ENCODE data around the gene TSACC. TPM values are rescaled to one million over a fixed set of nuclear protein-coding genes. Genes with fewer than 3 reads are reported as not detected.
A peak's percentile ranks its signal among the peaks of the same experiment; 100 is the strongest.
"Not testable (repeated sequence)": the region's sequence is repeated elsewhere in the genome, so short reads cannot be mapped to it uniquely, and the experiment has no call there.

TSACC gene
- 1 to 10 TPM in 3 of 10 donors, under 1 TPM in 7; 0.31 to 1.8 (median 0.81) TPM for polyA plus RNA-seq (ENCODE audit: insufficient read length in 10 of 10)
- long read RNA-seq, donor 1, result 0 reads
- long read RNA-seq, donor 2, result 0 reads
- long read RNA-seq, donor 3, result 0 reads
- long read RNA-seq, donor 4, result 0 reads
- long read RNA-seq, donor 5, result 0 reads
- long read RNA-seq, donor 6, result 0 reads
- long read RNA-seq, donor 7, result 0 reads
- long read RNA-seq, donor 8, partial matches to known transcripts, result 53 of 84 reads
- long read RNA-seq, donor 8, other reads (novel, unspliced or antisense), result 30 of 84 reads
- long read RNA-seq, donor 9, partial matches to known transcripts, result 0 of 5 reads
- long read RNA-seq, donor 9, other reads (novel, unspliced or antisense), result 5 of 5 reads

GRCh38 chr1:156338180-156338976 lies at the start of gene TSACC, which contains the start of gene CCT3:
TSS of gene TSACC (plus strand) at chr1:156338526. CDS start at chr1:156339758, 1,232 bp downstream.
TSS of gene CCT3 (minus strand) at chr1:156338292. CDS start at chr1:156338184, 108 bp downstream.
- DNase-seq, result peak; percentile 100

- no peak for DNase-seq
These were observed 48.5 kb upstream of the TSACC start for GRCh38 chr1:156289857-156290256.

- peak; percentile 74 to 94 (median 86) for DNase-seq
These were observed 46.9 kb upstream of the TSACC start for GRCh38 chr1:156291226-156292061.

- no peak for DNase-seq
These were observed 45.3 kb upstream of the TSACC start for GRCh38 chr1:156293098-156293434.

- no peak for DNase-seq
These were observed 44.4 kb upstream of the TSACC start for GRCh38 chr1:156293895-156294294.

- peak; percentile 69 to 90 (median 82) for DNase-seq
These were observed 42.9 kb upstream of the TSACC start, which contains the start of gene GLMP for GRCh38 chr1:156295391-156295947. TSS of gene GLMP (minus strand) at chr1:156295679. CDS start at chr1:156295645, 34 bp downstream.

GRCh38 chr1:156298852-156299357 lies 39.4 kb upstream of the TSACC start, which contains the start of gene VHLL:
TSS of gene VHLL (minus strand) at chr1:156299307. CDS start at chr1:156299189, 118 bp downstream.
- no peak for DNase-seq

GRCh38 chr1:156303241-156303640 lies 35.1 kb upstream of the TSACC start:
- DNase-seq, result no peak

GRCh38 chr1:156305215-156305614 lies 33.1 kb upstream of the TSACC start:
- no peak for DNase-seq

- DNase-seq, result no peak
These were observed 30.2 kb upstream of the TSACC start for GRCh38 chr1:156308078-156308477.

GRCh38 chr1:156310962-156311361 lies 27.4 kb upstream of the TSACC start:
- no peak for DNase-seq

- no peak for DNase-seq
These were observed 21.4 kb upstream of the TSACC start for GRCh38 chr1:156316909-156317308.

- DNase-seq, result peak in 2 of 3 donors; percentile 9 to 45
These were observed 18.7 kb upstream of the TSACC start for GRCh38 chr1:156319664-156320063.

GRCh38 chr1:156320560-156320959 lies 17.8 kb upstream of the TSACC start:
- no peak for DNase-seq

GRCh38 chr1:156323179-156323578 lies 15.1 kb upstream of the TSACC start:
- not testable (repeated sequence) for DNase-seq

GRCh38 chr1:156336242-156336641 lies 2.1 kb upstream of the TSACC start:
- DNase-seq, result no peak

GRCh38 chr1:156337052-156337887 lies 1.1 kb upstream of the TSACC start:
- no peak for DNase-seq

- no peak for DNase-seq
These were observed 492 bp upstream of the TSACC start for GRCh38 chr1:156337888-156338179.

- no peak for DNase-seq
These were observed 4.0 kb downstream of the TSACC start for GRCh38 chr1:156342166-156342955.

- DNase-seq, result no peak
These were observed 6.1 kb downstream of the TSACC start for GRCh38 chr1:156344409-156344808.
